Measurements from ENCODE around the gene KCNV2.

- no peak for TF ChIP-seq POLR2A (IDR thresholded peaks at IDR 0.05)
- no peak for TF ChIP-seq CTCF (IDR thresholded peaks at IDR 0.05)
Observed at GRCh38 chr9:2764353-2764752, 47.0 kb downstream of the KCNV2 start.
